ENCODE measurements around the gene PHLDB1.
A peak's percentile ranks its signal among the peaks of the same experiment; 100 is the strongest.

The PHLDB1 gene

DNA sequence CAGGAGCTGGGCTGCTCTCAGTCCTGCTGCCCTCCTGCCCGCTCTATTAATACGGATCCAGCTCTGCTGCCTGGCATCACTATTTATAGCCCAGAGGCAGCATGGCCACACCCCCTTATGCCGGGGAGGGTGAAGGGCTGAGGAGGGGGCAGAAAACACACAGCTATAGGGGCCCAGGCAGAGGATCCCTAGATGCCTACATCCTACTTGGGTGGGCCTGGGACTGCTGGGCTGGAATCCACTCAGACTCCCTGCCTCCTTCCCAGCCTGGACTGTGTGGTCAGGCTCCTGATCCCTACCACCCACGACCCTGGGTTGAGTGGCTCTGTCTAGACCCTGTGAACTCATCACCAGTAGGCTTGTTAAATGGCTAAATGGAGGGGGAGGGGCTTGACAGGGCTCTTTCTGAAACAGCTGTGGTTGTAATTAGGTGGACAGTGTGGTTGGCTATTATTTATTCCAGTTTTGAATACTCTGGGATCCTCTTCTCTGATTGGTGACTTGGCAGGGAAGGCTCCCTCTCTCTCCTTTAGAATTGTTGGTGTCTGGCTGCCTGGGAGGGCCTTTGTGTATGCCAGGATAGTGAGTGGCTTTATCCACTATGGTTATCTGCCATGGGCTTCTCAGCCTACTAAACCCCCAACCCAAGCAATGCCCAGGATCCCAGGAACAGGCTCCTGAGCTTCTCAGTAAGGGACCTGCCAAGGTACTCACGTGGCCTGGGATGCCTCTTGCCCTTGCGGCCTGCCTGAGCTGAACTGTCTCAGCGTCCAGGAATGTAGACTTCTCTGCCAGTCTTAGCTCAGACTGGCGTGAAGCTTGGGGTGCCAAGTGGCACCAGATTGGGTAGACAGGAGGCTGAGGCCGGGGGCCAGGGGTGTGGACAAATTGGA is 15.2 kb downstream of the PHLDB1 start:
- no peak for DNase-seq

DNA sequence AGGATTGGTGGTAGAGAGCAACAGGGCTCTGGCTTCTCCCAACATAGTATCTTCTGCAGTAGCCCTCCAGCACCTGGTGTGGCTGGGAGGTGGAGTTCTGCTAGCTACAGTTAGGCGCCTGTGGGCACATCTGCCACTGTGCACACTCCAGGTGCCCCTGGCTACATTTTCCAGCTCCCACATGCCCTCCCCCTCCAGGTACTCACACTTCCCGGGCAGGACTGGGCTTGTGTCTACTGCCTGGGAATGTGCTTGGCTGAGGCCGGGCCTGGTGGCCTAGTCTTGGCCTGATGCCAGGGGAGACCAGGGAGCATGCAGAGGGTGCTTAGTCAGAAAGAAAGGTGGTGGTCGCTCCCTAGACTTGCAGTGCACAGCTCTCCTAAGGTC is 15.8 kb downstream of the PHLDB1 start:
- no peak for DNase-seq

DNA sequence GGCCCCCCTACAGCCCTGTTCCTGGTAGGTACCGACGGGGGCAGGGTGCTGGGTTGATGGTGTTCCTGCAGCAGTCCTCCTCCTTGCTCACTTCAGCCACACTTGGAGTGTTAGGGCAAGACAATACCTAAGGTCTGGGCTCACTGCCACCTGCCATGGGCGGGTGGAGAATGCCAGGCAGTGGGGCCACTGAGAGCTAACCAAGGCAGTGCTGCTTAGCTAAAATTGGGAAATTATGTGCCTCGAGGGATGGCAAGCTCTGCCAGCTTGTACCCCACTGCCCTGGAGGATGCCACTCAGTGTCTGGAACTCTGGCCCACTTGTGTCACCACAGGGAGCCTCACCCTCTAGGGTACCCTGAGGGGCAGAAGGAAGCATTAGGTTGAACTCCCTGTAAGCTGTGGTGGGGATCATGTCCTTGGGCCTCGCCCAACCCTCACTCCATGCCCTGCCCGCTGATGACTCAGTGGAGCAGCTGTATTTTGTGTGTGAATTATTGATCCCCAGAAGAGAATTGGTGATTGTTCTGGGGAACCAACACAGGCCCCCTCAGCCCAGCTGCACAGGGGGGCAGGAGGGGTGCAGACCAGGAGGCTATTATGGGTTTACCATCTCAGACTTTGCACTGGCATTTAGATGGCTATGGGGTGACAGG is 17.7 kb downstream of the PHLDB1 start:
- no peak for DNase-seq

DNA sequence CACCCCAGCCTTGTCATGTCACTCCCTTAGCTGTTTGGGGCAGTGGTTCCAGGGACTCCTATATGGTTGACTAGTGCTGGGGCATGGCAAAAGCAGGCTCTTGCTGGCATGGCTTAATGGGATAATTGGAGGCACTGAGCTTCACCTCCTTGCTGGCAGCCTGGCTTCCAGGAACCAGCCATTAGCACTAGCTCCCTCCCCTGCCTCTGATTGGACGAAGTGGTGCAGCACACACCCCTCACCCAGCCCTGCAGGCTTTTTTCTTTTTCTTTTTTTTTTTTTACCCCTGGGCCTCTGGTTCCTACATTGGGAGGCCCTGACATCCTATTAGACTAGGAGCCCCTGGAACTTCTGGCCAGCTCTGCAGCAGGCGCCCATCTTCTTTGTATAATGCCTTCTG is 18.6 kb downstream of the PHLDB1 start:
- no peak for DNase-seq

DNA sequence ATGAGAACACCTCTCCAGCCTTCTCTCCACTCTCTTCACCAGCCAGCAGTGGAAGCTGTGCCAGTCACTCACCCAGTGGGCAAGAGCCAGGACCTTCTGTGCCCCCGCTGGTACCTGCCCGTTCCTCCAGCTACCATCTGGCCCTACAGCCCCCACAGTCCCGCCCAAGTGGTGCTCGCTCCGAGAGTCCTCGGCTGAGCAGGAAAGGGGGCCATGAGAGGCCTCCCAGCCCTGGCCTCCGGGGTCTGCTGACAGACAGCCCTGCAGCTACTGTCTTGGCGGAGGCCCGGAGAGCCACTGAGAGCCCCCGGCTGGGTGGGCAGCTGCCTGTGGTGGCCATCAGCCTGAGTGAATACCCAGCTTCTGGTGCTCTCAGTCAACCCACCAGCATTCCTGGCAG is 20.2 kb downstream of the PHLDB1 start:
- no peak for DNase-seq

DNA sequence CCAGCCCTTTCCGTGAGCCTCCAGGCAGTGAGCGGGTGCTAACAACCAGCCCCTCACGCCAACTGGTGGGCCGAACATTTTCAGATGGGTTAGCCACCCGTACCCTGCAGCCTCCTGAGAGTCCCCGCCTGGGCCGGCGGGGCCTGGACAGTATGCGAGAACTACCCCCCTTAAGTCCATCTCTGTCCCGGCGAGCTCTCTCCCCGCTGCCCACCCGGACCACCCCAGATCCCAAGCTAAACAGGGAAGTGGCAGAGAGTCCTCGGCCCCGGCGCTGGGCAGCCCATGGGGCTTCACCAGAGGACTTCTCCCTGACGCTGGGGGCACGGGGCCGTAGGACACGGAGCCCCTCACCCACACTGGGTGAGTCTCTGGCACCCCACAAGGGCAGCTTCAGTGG is 20.6 kb downstream of the PHLDB1 start:
- DNase-seq = no peak

DNA sequence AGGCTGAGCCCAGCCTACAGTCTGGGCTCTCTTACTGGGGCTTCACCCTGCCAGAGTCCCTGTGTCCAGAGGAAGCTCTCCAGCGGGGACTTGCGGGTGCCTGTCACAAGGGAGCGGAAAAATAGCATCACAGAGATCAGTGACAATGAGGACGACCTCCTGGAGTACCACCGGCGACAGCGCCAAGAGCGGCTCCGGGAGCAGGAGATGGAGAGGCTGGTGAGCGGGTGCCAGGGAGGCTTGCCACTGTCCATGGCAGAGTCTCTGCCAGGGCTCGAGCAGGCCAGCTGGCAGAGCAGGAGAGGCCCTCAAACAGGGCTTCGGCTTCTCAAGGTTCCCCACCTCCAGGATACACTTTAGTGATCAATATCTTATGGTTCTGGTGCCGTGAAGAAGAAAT is 21.0 kb downstream of the PHLDB1 start:
- no peak for DNase-seq

DNA sequence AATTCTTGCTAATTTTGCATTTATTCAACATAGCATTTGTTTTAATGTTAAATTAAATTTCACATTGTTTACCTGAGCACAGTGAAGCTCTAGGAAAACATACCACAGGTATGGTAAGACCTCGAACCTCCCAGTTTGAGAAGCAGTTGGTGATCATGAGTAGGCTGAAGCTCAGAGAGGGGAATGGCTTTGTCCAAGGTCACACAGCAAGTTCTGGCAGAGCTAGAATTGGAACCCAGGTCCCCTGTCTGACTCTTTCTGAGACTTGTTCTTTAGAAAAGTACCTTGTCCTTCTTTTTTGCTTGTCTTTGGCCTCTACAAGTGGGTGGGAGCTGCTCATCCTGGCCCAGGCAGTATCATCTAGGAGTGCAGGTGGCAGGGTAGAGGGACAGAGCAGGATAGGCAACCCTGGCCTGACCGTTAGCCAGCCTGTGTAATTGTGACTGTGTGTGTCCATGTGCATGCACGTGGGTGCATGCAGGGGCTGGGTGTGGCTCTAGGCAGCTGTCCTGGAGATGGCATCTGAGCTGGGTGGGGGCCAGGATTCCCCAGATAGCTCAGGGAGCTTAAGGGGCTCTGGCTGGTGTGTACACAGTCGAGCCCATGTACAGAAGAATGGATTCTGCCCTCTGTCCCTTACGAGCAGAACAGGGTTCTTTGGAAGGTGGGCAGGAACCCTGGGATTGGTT is 21.6 kb downstream of the PHLDB1 start:
- no peak for DNase-seq

DNA sequence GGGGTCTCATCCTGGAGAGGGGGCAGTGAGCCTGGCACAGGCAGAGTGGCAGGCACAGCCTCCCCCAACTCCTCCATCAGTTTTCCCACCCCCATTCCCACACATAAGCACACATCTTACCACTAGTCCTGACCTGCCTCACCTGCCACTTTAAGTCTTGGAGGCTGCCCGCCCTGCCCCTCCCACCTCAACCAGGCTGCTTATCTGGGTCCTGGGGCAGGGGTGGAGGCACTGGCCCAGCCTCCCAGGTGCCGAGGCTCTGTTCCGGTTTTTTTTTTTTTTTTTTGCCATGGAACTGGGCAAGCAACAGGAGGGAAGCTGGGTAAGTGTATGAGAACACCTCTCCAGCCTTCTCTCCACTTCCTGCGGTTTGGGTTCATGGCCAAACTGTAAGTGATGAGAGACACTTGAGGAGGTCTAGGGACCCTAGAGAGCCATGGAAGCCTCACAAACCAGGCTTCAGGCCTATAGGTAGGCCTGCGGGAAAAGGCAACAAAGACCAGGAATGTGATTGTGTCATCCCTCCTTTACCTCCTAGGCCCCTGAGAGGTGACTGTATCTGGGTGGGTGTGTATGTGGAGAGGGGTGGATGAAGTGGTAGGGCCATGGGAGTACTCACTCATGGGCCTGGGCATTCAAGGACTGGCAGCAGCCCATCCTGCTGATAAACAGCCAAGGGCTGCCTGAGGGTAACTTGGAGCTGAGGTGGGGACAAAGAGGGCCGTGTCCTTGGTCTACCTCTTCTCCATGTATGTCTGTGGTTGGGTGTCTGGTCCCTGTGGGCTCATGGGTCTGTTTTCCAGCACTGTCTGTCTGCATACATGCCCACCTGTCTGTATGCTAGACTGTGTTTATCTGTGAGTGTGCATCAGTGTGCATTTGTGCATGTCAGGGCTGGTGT is 22.6 kb downstream of the PHLDB1 start:
- no peak for DNase-seq

DNA sequence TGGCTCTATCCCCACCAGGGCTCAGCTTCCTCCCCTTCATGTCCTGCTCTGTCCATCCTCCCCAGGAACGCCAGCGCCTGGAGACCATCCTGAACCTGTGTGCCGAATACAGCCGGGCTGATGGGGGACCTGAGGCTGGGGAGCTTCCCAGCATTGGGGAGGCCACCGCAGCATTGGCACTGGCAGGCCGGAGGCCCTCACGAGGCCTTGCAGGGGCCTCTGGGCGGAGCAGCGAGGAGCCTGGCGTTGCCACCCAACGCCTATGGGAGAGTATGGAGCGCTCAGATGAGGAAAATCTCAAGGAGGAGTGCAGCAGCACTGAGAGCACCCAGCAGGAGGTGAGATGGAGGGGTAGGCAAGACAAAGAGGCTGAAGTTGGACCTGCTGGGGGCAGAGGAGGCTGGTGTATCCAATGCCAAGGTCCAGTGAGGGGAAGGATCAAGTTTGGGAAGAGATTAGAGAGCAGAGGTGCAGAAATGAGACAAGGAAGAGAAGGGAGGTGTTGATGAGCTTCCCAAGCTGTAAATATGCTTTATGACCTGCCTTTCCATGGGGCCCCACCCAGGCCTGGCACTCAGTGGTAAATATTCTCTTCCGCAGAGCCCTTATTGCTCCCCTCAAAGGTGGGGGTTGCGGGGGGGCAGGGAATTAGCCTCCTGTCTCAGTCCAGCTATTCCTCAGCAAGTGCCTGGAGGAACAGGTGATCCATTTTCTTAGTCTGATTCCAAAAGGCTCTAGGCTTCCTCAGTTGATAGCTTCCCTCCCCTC is 23.9 kb downstream of the PHLDB1 start:
- DNase-seq = no peak

DNA sequence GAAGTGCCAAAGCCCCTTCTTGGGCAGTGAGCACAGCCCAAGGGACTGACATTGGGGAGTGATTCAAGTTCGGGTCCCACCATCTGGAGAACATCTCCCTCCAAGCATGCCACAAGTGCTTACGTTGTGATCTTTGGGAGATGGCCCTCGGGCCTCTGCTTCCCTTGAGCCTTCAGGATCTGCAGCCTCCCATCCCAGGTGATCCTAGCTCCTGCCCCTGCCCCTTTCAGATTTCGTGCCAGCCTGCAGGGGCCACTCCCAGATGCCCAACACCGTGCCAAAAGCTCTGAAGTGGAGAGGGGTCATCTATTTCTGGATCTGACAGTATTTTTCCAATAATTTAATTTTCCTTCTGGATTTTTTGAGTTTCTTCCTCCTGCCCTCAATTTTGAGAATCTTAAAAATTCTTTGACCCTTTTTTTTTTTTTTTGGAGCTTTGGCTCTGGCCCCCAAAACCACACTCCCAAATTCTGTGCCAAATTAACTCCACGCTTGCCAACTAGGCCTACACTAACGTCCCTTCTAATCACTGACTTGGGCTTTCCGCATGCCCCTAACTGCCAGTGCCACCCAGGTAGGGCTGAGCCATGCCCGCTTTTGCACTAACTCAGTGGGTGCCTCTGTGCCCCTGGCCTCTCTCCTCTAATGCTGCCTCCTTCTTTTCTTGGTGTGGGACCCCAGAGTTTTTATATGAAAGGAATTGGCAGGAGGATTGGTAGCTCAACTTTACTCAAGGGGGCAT is 25.3 kb downstream of the PHLDB1 start:
- no peak for DNase-seq

DNA sequence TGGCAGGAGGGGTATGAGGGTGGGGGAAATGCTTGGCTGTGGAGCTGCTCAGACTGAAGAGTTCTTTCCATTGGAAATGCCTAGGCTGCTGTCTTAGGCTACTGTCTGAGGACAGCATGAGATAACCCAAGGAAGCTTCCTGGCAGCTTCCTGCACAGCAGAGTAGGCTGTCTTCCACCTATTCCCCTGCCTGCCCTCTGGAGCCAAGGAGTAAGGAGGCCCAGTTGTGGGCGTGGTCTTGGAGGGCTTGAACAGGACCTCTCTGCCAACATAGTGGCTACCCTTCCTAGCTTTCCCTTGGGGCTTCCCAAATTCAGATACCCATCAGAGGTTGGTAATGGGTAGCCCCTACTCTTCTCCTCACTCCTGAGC is 25.9 kb downstream of the PHLDB1 start:
- no peak for DNase-seq

DNA sequence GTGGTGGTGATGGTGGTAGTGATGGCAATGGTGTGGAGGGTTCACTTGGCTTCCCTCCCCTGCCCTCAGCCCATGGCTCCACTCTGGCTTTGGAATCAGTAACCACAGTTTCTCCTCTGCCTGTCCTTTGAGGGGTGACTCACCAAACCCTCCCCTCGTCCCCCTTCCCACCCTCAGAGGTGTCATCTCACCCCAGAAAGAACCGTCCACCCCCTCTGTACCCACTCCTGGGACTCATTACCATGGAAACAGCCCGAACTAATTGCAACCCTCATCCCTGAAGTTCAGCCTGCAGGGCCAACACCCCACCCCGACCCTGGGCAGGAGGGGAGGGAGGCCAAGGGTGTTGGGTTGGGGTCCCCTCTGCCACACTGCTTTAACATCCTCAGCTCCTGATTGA is 26.6 kb downstream of the PHLDB1 start:
- DNase-seq = no peak

DNA sequence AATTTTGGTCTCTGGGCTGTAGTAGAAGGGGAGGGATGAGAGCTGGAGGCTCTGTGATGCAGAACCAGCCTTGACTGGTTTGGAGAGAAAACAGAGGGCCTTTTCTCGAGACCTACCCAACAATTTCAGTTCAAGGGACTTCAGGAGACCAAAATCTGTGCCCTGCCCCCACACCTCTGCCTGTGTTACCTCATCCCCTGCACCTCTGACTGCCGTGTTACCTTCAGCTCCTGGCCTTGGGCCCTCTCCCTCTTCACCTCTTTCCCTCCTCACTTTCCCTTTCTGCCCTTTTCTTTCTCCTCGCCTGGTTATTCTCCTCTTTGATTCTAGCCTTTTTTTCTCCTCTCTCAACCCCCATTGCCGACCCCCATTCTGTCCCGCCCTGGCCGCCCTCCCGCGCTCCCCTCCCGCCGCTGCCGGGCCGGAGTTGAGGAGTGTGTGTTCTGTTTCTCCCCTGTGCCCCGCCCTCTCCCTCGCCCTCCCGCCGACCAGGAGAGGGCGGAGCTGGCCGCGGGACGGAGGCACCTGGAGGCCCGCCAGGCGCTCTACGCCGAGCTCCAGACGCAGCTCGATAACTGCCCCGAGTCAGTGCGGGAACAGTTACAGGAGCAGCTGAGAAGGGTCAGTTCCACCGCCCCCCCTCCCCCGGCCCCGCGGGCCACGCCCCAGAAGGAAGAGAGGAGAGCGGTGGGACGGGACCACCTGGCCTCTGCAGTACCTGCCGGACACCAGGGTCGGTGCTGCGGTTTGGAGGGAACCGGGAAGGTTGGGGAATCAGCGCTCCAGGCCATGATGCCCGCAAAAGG is 27.2 kb downstream of the PHLDB1 start:
- DNase-seq = peak; percentile 52

DNA sequence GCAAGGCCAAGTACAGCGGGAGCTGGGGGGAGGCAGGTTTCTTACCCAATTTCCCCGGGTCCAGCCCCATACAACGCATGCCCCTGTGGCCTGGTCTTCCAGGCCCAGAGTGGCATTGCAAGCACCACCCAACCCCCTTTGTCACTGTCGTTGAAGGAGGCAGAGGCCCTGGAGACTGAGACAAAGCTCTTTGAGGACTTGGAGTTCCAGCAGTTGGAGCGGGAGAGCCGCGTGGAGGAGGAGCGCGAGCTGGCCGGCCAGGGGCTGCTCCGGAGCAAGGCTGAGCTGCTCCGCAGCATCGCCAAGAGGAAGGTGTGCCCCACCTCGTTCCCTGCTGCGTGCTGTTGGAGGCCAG is 27.8 kb downstream of the PHLDB1 start:
- DNase-seq = no peak

DNA sequence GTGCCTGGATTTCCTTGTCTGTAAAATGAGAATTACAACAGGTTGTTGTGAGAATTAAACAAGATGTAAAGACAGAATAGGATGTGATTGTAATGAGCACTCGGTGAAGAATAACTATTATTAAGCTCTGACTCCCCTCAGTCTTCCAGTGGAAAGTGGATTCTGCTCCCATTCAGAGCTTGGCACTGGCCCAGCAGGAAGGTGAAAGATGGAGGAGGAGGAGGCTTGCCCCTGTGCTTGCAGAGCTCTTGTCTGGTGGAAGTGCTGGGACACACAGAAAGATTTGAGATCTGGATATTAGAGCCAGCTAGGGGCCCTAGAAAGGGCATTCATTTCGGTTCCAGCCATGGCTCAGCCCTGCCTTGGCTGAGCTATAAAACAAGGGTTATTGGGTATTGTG is 28.2 kb downstream of the PHLDB1 start:
- DNase-seq = no peak

DNA sequence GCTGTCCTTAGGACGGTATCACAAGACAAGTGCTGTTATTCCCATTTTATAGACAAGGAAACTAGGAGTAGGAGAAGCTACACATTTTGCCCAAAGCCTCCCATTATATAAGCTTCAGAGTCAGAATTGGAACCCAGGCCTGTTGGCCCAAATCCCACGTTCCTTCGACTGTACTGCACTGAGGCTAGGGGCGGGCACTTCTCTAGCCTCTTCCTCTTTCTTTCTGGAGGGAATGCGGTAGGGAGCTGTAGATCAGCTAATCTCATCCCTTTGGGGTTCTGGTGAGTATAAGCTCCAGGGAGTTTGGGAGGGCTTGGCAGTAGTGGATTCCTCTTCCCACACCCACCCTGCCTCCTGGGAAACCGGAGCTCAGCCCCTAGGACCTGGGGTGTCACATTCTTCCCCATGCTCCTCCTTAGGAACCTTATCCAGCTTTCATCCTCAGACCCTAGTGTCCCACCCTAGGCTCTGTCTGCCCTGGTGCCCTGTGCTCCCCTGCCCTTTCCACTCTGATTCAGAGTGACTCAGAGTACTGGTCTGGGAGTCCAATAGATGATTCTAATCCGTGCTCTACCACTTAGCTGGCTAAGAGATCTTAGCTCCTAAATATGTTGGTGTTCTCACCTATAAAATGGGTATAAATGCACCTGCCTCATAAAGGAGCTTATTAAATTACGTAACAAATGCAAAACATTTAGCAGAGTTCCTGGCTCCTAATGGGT is 29.3 kb downstream of the PHLDB1 start:
- no peak for DNase-seq

DNA sequence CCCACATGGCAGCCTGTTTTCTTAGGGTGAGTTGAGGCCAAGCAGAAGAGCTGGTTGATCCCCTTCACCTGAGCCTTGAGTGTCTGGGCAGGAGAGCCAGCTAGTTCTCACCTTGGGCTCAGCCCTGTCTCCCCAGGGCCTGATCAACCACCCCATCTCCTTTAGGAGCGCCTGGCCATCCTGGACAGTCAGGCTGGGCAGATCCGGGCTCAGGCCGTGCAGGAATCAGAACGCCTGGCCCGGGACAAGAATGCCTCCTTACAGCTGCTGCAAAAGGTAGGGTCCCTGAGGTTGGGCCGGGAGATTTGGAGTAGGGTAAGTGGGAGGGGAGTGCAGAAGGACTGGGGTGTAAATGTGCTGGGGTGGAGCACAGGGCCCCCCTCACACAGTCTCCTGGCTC is 31.3 kb downstream of the PHLDB1 start:
- no peak for DNase-seq

DNA sequence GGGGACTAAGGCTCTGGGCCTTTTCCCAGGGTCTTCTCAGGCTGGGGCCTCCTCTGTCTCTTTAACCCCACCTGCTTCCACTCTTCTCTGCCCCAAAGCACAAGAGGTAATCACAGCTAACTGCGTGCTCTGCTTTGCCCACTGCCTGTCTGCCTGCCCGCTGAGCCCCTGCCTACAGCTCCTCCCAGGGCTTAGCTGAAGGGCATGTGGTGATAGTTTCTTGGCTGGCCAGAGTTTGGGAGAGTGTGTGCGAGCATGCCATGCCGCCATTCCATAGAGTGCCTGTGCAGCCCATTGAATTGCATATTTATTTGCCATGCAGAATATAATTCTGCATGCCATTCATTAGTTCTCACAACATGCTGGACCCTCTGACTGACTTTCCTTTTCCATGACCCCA is 32.5 kb downstream of the PHLDB1 start:
- no peak for DNase-seq

Measured in CD4-positive, alpha-beta T cell treated with Interleukin-6 for 4 hours (primary cell).